Mesodermal cell (in vitro differentiated cells): ENCODE results near the gene GNG11. TPM values are rescaled to one million over a fixed set of nuclear protein-coding genes. Genes with fewer than 3 reads are reported as not detected.

Source experiments
- H3K27ac ChIP-seq: 2 replicates; pipeline ENCODE4 v1.7.0; 2013; ENCODE audit warnings: mild to moderate bottlenecking, low read depth, low read length, moderate library complexity; ENCODE audit not compliant: severe bottlenecking
- H3K36me3 ChIP-seq: 2 replicates; pipeline ENCODE4 v1.7.1; 2013; ENCODE audit warnings: mild to moderate bottlenecking, low read length, moderate library complexity; ENCODE audit not compliant: control insufficient read depth, insufficient read depth
- H3K4me1 ChIP-seq: one replicate; pipeline ENCODE4 v1.7.1; 2013; ENCODE audit warnings: mild to moderate bottlenecking, low read length; ENCODE audit not compliant: insufficient read depth, control insufficient read depth, poor library complexity, severe bottlenecking
- H3K4me3 ChIP-seq: 2 replicates; pipeline ENCODE4 v1.7.0; 2013; ENCODE audit warnings: low read length, control low read depth, mild to moderate bottlenecking; ENCODE audit not compliant: insufficient read depth, poor library complexity, severe bottlenecking; ENCODE audit errors: extremely low read depth
- H3K9me3 ChIP-seq: 2 replicates; pipeline ENCODE4 v1.7.1; 2013; ENCODE audit warnings: mild to moderate bottlenecking, low read length, moderate library complexity; ENCODE audit not compliant: control insufficient read depth
- WGBS, 2 experiments: methylation state at CpG; one replicate each; pipeline ENCODE4 v1.1.5; 2013; ENCODE audit warnings: missing lambda C conversion rate in 2 of 2; ENCODE audit not compliant: insufficient coverage in 2 of 2; 5-methylcytosine and 5-hydroxymethylcytosine counted together
- polyA plus RNA-seq, 2 experiments: library from polyadenylated mRNA; stranded (reverse); fragments of 50-300 nt; gene quantifications; one replicate each; pipeline ENCODE4 v1.2.3, GENCODE V29; 2013

Gene GNG11
- 49.7 TPM for polyA plus RNA-seq (2013, experiment 1 of 2)
- polyA plus RNA-seq (2013, experiment 2 of 2) = 41.9 TPM

GRCh38 chr7:93921607-93922566, at the start of gene GNG11:
Gene GNG11 (plus strand): TSS chr7:93921735. CDS start chr7:93922138, 403 bp downstream.
- Histone ChIP-seq H3K27ac (peak within 1 kb of the TSS; percentile 89), H3K4me1 (peaks cover 11% of the 10 kb centered on the region), H3K9me3 (no peaks in the 10 kb centered on the region), H3K4me3 (peak within 1 kb of the TSS; percentile 56), H3K36me3 (peaks cover 31% of the 10 kb centered on the region)
- whole genome bisulfite sequencing, 2 experiments = 2 to 4% methylated on average over 23 to 26 of the region's 39 CpGs

GRCh38 chr7:93873998-93874574, 47.4 kb upstream of the GNG11 start:
- Histone ChIP-seq H3K36me3 (no peaks in the 10 kb centered on the region), H3K4me1 (no peaks in the 10 kb centered on the region), H3K9me3 (no peaks in the 10 kb centered on the region), H3K27ac (no peak overlapping the region), H3K4me3 (no peak overlapping the region)
- WGBS, 2 experiments = 80 to 86% methylated on average over 1 of the region's 1 CpG

- 100% methylated on average over 2 of the region's 3 CpGs; no CpG with 5 or more reads in 1 of the 2 experiments for WGBS, 2 experiments
- H3K36me3 ChIP-seq = no peaks in the 10 kb centered on the region
- no peak overlapping the region for H3K27ac ChIP-seq
- no peaks in the 10 kb centered on the region for H3K4me1 ChIP-seq
- H3K9me3 ChIP-seq = peaks cover 4% of the 10 kb centered on the region
- H3K4me3 ChIP-seq = no peak overlapping the region
Observed at GRCh38 chr7:93877742-93878141, 43.8 kb upstream of the GNG11 start.

GRCh38 chr7:93879356-93879755, 42.2 kb upstream of the GNG11 start:
- peaks cover 4% of the 10 kb centered on the region for H3K9me3 ChIP-seq
- no peak overlapping the region for H3K4me3 ChIP-seq
- no peaks in the 10 kb centered on the region for H3K36me3 ChIP-seq
- no peak overlapping the region for H3K27ac ChIP-seq
- no peaks in the 10 kb centered on the region for H3K4me1 ChIP-seq

GRCh38 chr7:93882468-93882867, 39.1 kb upstream of the GNG11 start:
- no peak overlapping the region for H3K4me3 ChIP-seq
- H3K9me3 ChIP-seq = peaks cover 4% of the 10 kb centered on the region
- no peaks in the 10 kb centered on the region for H3K36me3 ChIP-seq
- H3K27ac ChIP-seq = no peak overlapping the region
- H3K4me1 ChIP-seq = no peaks in the 10 kb centered on the region

- Histone ChIP-seq H3K36me3 (no peaks in the 10 kb centered on the region), H3K9me3 (peaks cover 4% of the 10 kb centered on the region), H3K4me3 (no peak overlapping the region), H3K27ac (no peak overlapping the region), H3K4me1 (no peaks in the 10 kb centered on the region)
- 89 to 90% methylated on average over 2 to 3 of the region's 3 CpGs for WGBS, 2 experiments
Observed at GRCh38 chr7:93883078-93883916, 38.2 kb upstream of the GNG11 start.

GRCh38 chr7:93883917-93884345, 37.6 kb upstream of the GNG11 start:
- Histone ChIP-seq H3K27ac (no peak overlapping the region), H3K9me3 (peaks cover 4% of the 10 kb centered on the region), H3K36me3 (no peaks in the 10 kb centered on the region), H3K4me3 (no peak overlapping the region), H3K4me1 (no peaks in the 10 kb centered on the region)

GRCh38 chr7:93884541-93884940, 37.0 kb upstream of the GNG11 start:
- no peaks in the 10 kb centered on the region for H3K36me3 ChIP-seq
- no CpG with 5 or more reads among the region's 1 CpG for WGBS, 2 experiments
- H3K27ac ChIP-seq = no peak overlapping the region
- no peak overlapping the region for H3K4me3 ChIP-seq
- peaks cover 2% of the 10 kb centered on the region for H3K9me3 ChIP-seq
- no peaks in the 10 kb centered on the region for H3K4me1 ChIP-seq

GRCh38 chr7:93889261-93889660, 32.3 kb upstream of the GNG11 start:
- Histone ChIP-seq H3K9me3 (no peaks in the 10 kb centered on the region), H3K27ac (no peak overlapping the region), H3K36me3 (no peaks in the 10 kb centered on the region), H3K4me1 (no peaks in the 10 kb centered on the region), H3K4me3 (peak overlapping the region; percentile 64)
- no CpG with 5 or more reads among the region's 3 CpGs for WGBS, 2 experiments

GRCh38 chr7:93890041-93890463, 31.5 kb upstream of the GNG11 start:
- no peak overlapping the region for H3K27ac ChIP-seq
- H3K4me1 ChIP-seq = peaks cover 4% of the 10 kb centered on the region
- WGBS, 2 experiments = 3 to 4% methylated on average over 27 to 28 of the region's 28 CpGs
- H3K4me3 ChIP-seq = peak overlapping the region; percentile 64
- H3K36me3 ChIP-seq = no peaks in the 10 kb centered on the region
- no peaks in the 10 kb centered on the region for H3K9me3 ChIP-seq
